A549 treated with CORT108297 at 1 μM for 4 hours (cell line): ENCODE results near the gene ANP32D. TPM values are rescaled to one million over a fixed set of nuclear protein-coding genes. Genes with fewer than 3 reads are reported as not detected.

ENCODE experiments used
- total RNA-seq: library from RNA; stranded (reverse); fragments of 200-300 nt; extraction: Qiagen RNA extraction; gene quantifications from 5 replicates; pipeline ENCODE4 v1.2.3, GENCODE V29; 2022

Gene ANP32D
- not detected in 5 replicates for total RNA-seq

DNA sequence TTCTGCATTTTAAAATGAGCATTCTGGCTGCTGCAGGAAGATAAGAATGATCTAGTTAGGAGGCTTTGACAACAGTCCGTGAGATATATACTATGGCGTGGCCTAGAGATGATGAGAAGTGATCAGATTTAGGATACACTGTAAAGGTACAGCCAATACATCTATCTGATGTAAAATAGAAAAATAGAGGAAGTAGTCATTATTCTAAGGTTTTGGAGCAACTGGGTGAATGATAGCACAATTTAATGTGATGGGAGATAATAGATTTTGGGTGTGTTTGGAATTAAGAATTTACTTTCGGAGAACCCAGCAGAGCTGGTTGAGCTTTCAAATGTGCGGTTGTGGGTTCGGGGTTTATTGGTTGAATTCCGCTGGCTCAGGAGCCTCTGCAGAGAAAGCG lies at the start of gene ANP32D:
ANP32D (plus strand) TSS at position 301 of the 400 bp plus-strand sequence. CDS start 106 bp downstream, outside the sequence.

DNA sequence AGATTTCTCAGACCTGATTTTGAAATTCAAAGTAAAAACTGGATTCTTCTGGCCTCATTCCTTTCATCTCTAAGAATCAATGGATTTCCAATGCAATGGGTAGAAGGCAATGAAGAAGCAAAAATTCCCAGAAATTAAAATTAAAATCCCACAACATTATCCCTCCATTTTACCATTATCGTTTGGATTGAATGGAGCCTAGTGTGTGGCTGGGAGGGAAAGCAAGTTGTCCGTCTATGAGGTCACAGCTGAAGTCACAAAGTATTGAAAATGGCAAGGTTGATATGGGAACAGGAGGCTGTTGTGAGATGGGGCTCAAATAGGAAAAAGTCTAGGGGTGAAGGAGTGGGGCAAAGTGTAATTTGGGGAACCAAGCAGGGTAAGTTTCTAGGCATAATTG lies 9.8 kb downstream of the ANP32D start, which contains the start of gene C12orf54:
C12orf54 (plus strand) TSS at position 301 of the 400 bp plus-strand sequence. CDS start 799 bp downstream, outside the sequence.

Other genes starting within 250 kb of the ANP32D start
- gene ZNF641, start 121.6 kb upstream of the ANP32D start, total RNA-seq, result 5.9 to 7.2 TPM (median 6.7 TPM) in 5 replicates
- gene C12orf54, start 9.9 kb downstream of the ANP32D start, total RNA-seq, result not detected in 5 replicates
- not detected in 5 replicates for gene OR8S1, start 53.1 kb downstream of the ANP32D start, total RNA-seq
- not detected in 5 replicates for gene LALBA, start 97.5 kb downstream of the ANP32D start, total RNA-seq
- 33.3 to 41.4 TPM (median 36.9 TPM) in 5 replicates for gene KANSL2, start 209.7 kb downstream of the ANP32D start, total RNA-seq
- gene CCNT1, start 244.1 kb downstream of the ANP32D start, total RNA-seq, result 12.1 to 14.7 TPM (median 13.4 TPM) in 5 replicates